Measurements from ENCODE around the gene C15orf62.

C15orf62 gene

GRCh38 chr15:40819048-40819447, 49.3 kb downstream of the C15orf62 start:
- DNase-seq (ENCODE audit: low read depth) = no peak

GRCh38 chr15:40821195-40821594, 51.4 kb downstream of the C15orf62 start:
- DNase-seq (ENCODE audit: low read depth) = no peak
